ENCODE results near the gene NT5C3A.

DNA sequence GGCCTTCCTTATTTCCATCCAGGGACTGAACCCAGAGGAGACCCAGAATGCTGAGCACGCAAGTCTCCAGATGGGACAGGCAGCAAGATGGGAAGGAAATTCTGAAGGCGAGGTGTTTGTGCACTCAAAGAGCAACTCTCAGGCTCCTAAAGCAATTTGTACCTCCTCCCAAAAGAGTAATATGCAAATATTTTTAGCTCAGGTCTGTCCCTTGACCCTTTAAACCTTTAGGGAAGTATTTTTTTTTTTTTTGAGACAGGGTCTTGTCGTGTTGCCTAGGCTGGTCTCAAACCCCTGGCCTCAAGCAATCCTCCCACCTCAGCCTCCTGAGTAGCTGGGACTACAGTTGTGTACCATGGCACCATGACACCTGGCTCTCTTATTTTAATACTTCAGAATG, 38.2 kb upstream of the NT5C3A start:
- TF ChIP-seq, protein P1, sequence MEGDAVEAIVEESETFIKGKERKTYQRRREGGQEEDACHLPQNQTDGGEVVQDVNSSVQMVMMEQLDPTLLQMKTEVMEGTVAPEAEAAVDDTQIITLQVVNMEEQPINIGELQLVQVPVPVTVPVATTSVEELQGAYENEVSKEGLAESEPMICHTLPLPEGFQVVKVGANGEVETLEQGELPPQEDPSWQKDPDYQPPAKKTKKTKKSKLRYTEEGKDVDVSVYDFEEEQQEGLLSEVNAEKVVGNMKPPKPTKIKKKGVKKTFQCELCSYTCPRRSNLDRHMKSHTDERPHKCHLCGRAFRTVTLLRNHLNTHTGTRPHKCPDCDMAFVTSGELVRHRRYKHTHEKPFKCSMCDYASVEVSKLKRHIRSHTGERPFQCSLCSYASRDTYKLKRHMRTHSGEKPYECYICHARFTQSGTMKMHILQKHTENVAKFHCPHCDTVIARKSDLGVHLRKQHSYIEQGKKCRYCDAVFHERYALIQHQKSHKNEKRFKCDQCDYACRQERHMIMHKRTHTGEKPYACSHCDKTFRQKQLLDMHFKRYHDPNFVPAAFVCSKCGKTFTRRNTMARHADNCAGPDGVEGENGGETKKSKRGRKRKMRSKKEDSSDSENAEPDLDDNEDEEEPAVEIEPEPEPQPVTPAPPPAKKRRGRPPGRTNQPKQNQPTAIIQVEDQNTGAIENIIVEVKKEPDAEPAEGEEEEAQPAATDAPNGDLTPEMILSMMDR (conservative IDR thresholded peaks at IDR 0.05; ENCODE audit: low read depth in 2 of 2), result no peak
- TF ChIP-seq EZH2phosphoT487 (IDR thresholded peaks at IDR 0.05; ENCODE audit: unreplicated experiment), result no peak
- no peak for TF ChIP-seq EZH2 (IDR thresholded peaks at IDR 0.05; ENCODE audit: low read depth, unreplicated experiment)
- TF ChIP-seq, protein P2, sequence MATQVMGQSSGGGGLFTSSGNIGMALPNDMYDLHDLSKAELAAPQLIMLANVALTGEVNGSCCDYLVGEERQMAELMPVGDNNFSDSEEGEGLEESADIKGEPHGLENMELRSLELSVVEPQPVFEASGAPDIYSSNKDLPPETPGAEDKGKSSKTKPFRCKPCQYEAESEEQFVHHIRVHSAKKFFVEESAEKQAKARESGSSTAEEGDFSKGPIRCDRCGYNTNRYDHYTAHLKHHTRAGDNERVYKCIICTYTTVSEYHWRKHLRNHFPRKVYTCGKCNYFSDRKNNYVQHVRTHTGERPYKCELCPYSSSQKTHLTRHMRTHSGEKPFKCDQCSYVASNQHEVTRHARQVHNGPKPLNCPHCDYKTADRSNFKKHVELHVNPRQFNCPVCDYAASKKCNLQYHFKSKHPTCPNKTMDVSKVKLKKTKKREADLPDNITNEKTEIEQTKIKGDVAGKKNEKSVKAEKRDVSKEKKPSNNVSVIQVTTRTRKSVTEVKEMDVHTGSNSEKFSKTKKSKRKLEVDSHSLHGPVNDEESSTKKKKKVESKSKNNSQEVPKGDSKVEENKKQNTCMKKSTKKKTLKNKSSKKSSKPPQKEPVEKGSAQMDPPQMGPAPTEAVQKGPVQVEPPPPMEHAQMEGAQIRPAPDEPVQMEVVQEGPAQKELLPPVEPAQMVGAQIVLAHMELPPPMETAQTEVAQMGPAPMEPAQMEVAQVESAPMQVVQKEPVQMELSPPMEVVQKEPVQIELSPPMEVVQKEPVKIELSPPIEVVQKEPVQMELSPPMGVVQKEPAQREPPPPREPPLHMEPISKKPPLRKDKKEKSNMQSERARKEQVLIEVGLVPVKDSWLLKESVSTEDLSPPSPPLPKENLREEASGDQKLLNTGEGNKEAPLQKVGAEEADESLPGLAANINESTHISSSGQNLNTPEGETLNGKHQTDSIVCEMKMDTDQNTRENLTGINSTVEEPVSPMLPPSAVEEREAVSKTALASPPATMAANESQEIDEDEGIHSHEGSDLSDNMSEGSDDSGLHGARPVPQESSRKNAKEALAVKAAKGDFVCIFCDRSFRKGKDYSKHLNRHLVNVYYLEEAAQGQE (IDR thresholded peaks at IDR 0.05; ENCODE audit: unreplicated experiment), result no peak
- TF ChIP-seq JUNB (IDR thresholded peaks at IDR 0.05; ENCODE audit: unreplicated experiment), result no peak
- TF ChIP-seq POLR2AphosphoS5 (IDR thresholded peaks at IDR 0.05; ENCODE audit: low read depth), result no peak
- TF ChIP-seq CREB1 (CRISPR knock-in tag; IDR thresholded peaks at IDR 0.05; ENCODE audit: low read depth), result no peak
- TF ChIP-seq, protein P3, sequence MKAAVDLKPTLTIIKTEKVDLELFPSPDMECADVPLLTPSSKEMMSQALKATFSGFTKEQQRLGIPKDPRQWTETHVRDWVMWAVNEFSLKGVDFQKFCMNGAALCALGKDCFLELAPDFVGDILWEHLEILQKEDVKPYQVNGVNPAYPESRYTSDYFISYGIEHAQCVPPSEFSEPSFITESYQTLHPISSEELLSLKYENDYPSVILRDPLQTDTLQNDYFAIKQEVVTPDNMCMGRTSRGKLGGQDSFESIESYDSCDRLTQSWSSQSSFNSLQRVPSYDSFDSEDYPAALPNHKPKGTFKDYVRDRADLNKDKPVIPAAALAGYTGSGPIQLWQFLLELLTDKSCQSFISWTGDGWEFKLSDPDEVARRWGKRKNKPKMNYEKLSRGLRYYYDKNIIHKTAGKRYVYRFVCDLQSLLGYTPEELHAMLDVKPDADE (IDR thresholded peaks at IDR 0.05), result no peak
- no peak for TF ChIP-seq ZNF331 (CRISPR knock-in tag; IDR thresholded peaks at IDR 0.05; ENCODE audit: low read depth)
- TF ChIP-seq ZNF114 (CRISPR knock-in tag; IDR thresholded peaks at IDR 0.05), result no peak
- no peak for TF ChIP-seq NANOG (IDR thresholded peaks at IDR 0.05; ENCODE audit: borderline replicate concordance)

Data from GM23338 (cell line).